H1 (cell line): ENCODE data around the gene NSD2. TPM values are rescaled to one million over a fixed set of nuclear protein-coding genes. Genes with fewer than 3 reads are reported as not detected.

Experiments used
- CTCF ChIA-PET: fragments of 300-600 bp; sonication (Branson Sonifier 250); formaldehyde crosslinking; loops from one replicate; lab custom pipeline; 2021; ENCODE audit not compliant: partially characterized antibody; lab: Charles Lee
- POLR2A ChIA-PET: fragments of 300-600 bp; sonication (Branson Sonifier 250); formaldehyde crosslinking; loops from one replicate; lab custom pipeline; 2021; ENCODE audit warnings: inconsistent platforms; ENCODE audit not compliant: partially characterized antibody; lab: Charles Lee
- DNase-seq, 2 experiments: peaks; one replicate each; pipeline versions ENCODE4 v3.0.0 to v3.0.0-alpha.2; 2010 to 2022; ENCODE audit warnings: low spot score in 2 of 2, low read depth in 1 of 2, mixed read lengths in 1 of 2
- FAIRE-seq: peaks from 2 replicates; lab custom pipeline; 2011; peaks lifted over from hg19 to GRCh38; lab: Jason Lieb, UNC
- H2AFZ ChIP-seq: 2 replicates; pipeline ENCODE4 v1.8.1; 2012; ENCODE audit warnings: low read length, inconsistent platforms
- H2AK5ac ChIP-seq: 2 replicates; pipeline ENCODE4 v1.6.1; 2013; ENCODE audit warnings: low read depth, low read length
- H2BK120ac ChIP-seq: replicated peaks from 2 replicates; pipeline ENCODE3; 2013; ENCODE audit warnings: low read depth, low read length, inconsistent platforms
- H2BK12ac ChIP-seq: 2 replicates; pipeline ENCODE4 v1.6.1; 2013; ENCODE audit warnings: low read depth, low read length
- H2BK15ac ChIP-seq: 2 replicates; pipeline ENCODE4 v1.6.1; 2013; ENCODE audit warnings: low read length
- H2BK20ac ChIP-seq: 2 replicates; pipeline ENCODE4 v1.6.1; 2013; ENCODE audit warnings: low read length
- H2BK5ac ChIP-seq: 2 replicates; pipeline ENCODE4 v1.6.1; 2013; ENCODE audit warnings: low read depth, low read length
- H3K14ac ChIP-seq: 2 replicates; pipeline ENCODE4 v1.6.1; 2013; ENCODE audit warnings: inconsistent platforms; ENCODE audit not compliant: insufficient read length
- H3K18ac ChIP-seq: 2 replicates; pipeline ENCODE4 v1.6.1; 2013; ENCODE audit warnings: low read length; ENCODE audit errors: extremely low read depth
- H3K23ac ChIP-seq: 2 replicates; pipeline ENCODE4 v1.6.1; 2013; ENCODE audit warnings: inconsistent platforms; ENCODE audit not compliant: insufficient read length
- H3K23me2 ChIP-seq: 2 replicates; pipeline ENCODE4 v1.6.1; 2013; ENCODE audit warnings: low read depth, low read length
- H3K27ac ChIP-seq: 2 replicates; pipeline ENCODE4 v1.6.1; 2011; ENCODE audit warnings: low read depth, low read length, inconsistent platforms
- H3K27me3 ChIP-seq, 4 experiments: replicated peaks in 1 of 4; 1 replicate in 1 of 4; 2 replicates in 3 of 4; pipeline versions ENCODE4 v1.6.1 to v1.8.1; 2011 to 2013; ENCODE audit warnings: low read length in 3 of 4, mild to moderate bottlenecking in 3 of 4, inconsistent platforms in 2 of 4, mixed read lengths in 2 of 4, moderate library complexity in 1 of 4; ENCODE audit not compliant: control insufficient read depth in 3 of 4, insufficient read depth in 3 of 4; ENCODE audit errors: extremely low read depth in 1 of 4
- H3K36me3 ChIP-seq, 4 experiments: 2 replicates each; pipeline versions ENCODE4 v1.6.1 to v1.8.1; 2011 to 2013; ENCODE audit warnings: mild to moderate bottlenecking in 4 of 4, low read length in 3 of 4, moderate library complexity in 2 of 4, control low read depth in 1 of 4, inconsistent platforms in 1 of 4; ENCODE audit not compliant: insufficient read depth in 4 of 4, control insufficient read depth in 2 of 4
- H3K4ac ChIP-seq: replicated peaks from 2 replicates; pipeline ENCODE3; 2013; ENCODE audit warnings: low read length, low read depth, mixed read lengths, inconsistent platforms; ENCODE audit not compliant: insufficient read length
- H3K4me1 ChIP-seq, 4 experiments: replicated peaks in 1 of 4; 1 replicate in 1 of 4; 2 replicates in 3 of 4; pipeline versions ENCODE4 v1.6.1 to v1.8.1; 2011 to 2013; ENCODE audit warnings: low read length in 3 of 4, inconsistent platforms in 2 of 4, mixed read lengths in 1 of 4; ENCODE audit not compliant: insufficient read depth in 4 of 4, control insufficient read depth in 3 of 4
- H3K4me2 ChIP-seq, 2 experiments: 2 replicates each; pipeline versions ENCODE4 v1.6.1 to v1.8.1; 2011 to 2013; ENCODE audit warnings: low read depth in 2 of 2, low read length in 2 of 2, control low read depth in 1 of 2, inconsistent platforms in 1 of 2, mild to moderate bottlenecking in 1 of 2; ENCODE audit not compliant: insufficient read depth in 1 of 2
- H3K4me3 ChIP-seq, 4 experiments: fragments of 200-600, 300-600 bp in 1 of 4; sonication (generic), shearing (Covaris generic), sonication (Bioruptor Twin) in 1 of 4; 2 replicates each; pipeline versions ENCODE4 v1.5.1 to v1.8.1; 2011 to 2016; ENCODE audit warnings: low read length in 4 of 4, low read depth in 3 of 4, control low read depth in 2 of 4, inconsistent platforms in 2 of 4, mild to moderate bottlenecking in 2 of 4, mixed read lengths in 1 of 4, moderate library complexity in 1 of 4; ENCODE audit not compliant: insufficient read depth in 2 of 4; ENCODE audit errors: extremely low read depth in 1 of 4
- H3K56ac ChIP-seq: replicated peaks from 2 replicates; pipeline ENCODE3; 2013; ENCODE audit warnings: low read depth, mild to moderate bottlenecking, mixed read lengths, low read length, inconsistent platforms; ENCODE audit not compliant: insufficient read length
- H3K79me1 ChIP-seq: 2 replicates; pipeline ENCODE4 v1.6.1; 2013; ENCODE audit warnings: low read depth, low read length, control low read depth
- H3K79me2 ChIP-seq, 2 experiments: 2 replicates each; pipeline versions ENCODE4 v1.6.1 to v1.8.1; 2012 to 2013; ENCODE audit warnings: low read length in 2 of 2, mild to moderate bottlenecking in 2 of 2, inconsistent platforms in 1 of 2; ENCODE audit not compliant: insufficient read depth in 2 of 2, control insufficient read depth in 1 of 2
- H3K9ac ChIP-seq, 4 experiments: replicated peaks in 1 of 4; 1 replicate in 1 of 4; 2 replicates in 3 of 4; pipeline versions ENCODE4 v1.6.1 to v1.8.1; 2011 to 2013; ENCODE audit warnings: low read depth in 3 of 4, low read length in 3 of 4, control low read depth in 2 of 4, mild to moderate bottlenecking in 2 of 4, moderate library complexity in 2 of 4, inconsistent platforms in 1 of 4; ENCODE audit errors: extremely low read depth in 1 of 4
- H3K9me3 ChIP-seq, 2 experiments: 2 replicates each; pipeline versions ENCODE4 v1.6.1 to v1.8.1; 2012 to 2013; ENCODE audit warnings: mild to moderate bottlenecking in 2 of 2, moderate library complexity in 2 of 2, control low read depth in 1 of 2, inconsistent platforms in 1 of 2, low read depth in 1 of 2, low read length in 1 of 2, mixed read lengths in 1 of 2; ENCODE audit not compliant: insufficient read depth in 2 of 2
- H4K20me1 ChIP-seq, 2 experiments: replicated peaks in 1 of 2; 2 replicates each; pipeline versions ENCODE3 to v1.8.1; 2011 to 2013; ENCODE audit warnings: inconsistent platforms in 2 of 2, low read length in 2 of 2, mild to moderate bottlenecking in 1 of 2; ENCODE audit not compliant: insufficient read depth in 2 of 2, control insufficient read depth in 1 of 2
- H4K5ac ChIP-seq: 2 replicates; pipeline ENCODE4 v1.6.1; 2013; ENCODE audit warnings: low read length, low read depth, mixed read lengths, inconsistent platforms; ENCODE audit not compliant: insufficient read length
- H4K8ac ChIP-seq: 2 replicates; pipeline ENCODE4 v1.8.0; 2013; ENCODE audit warnings: mild to moderate bottlenecking, moderate library complexity, low read length, inconsistent platforms; ENCODE audit not compliant: insufficient read depth; ENCODE audit errors: extremely low read depth
- H4K91ac ChIP-seq: replicated peaks from 2 replicates; pipeline ENCODE3; 2013; ENCODE audit warnings: low read length, mixed read lengths, inconsistent platforms; ENCODE audit not compliant: insufficient read length
- CBX5 ChIP-seq: fragments of 300-800, 300-1000 bp; sonication (generic); IDR thresholded peaks from 2 replicates; pipeline ENCODE4 v1.7.1; 2016; ENCODE audit warnings: antibody characterized with exemption, low read length, low read depth
- CHD1 ChIP-seq: IDR thresholded peaks from 2 replicates; pipeline ENCODE4 v1.6.1; 2012; ENCODE audit warnings: low read depth, low read length, improper control_type of control experiment
- CREB1 ChIP-seq: IDR thresholded peaks from 2 replicates; pipeline ENCODE4 v1.6.1; 2012; ENCODE audit warnings: inconsistent platforms
- EP300 ChIP-seq, 2 experiments: IDR thresholded peaks; 1 replicate in 1 of 2; 2 replicates in 1 of 2; pipeline ENCODE4 v1.6.1; 2011 to 2012; ENCODE audit warnings: low read depth in 2 of 2, low read length in 2 of 2, mild to moderate bottlenecking in 2 of 2, borderline replicate concordance in 1 of 2, inconsistent platforms in 1 of 2, moderate library complexity in 1 of 2
- KDM1A ChIP-seq: fragments of 200-600, 300-600 bp; sonication (generic); IDR thresholded peaks from 2 replicates; pipeline ENCODE4 v1.7.1; 2016; ENCODE audit warnings: mild to moderate bottlenecking, low read length, borderline replicate concordance
- MAFK ChIP-seq: IDR thresholded peaks from 2 replicates; pipeline ENCODE4 v1.6.1; 2012; ENCODE audit warnings: low read depth, mild to moderate bottlenecking, improper control_type of control experiment, low read length
- MAX ChIP-seq: IDR thresholded peaks from 2 replicates; pipeline ENCODE4 v1.6.1; 2012; ENCODE audit warnings: inconsistent platforms
- SIN3A ChIP-seq, 2 experiments: IDR thresholded peaks in 1 of 2; conservative IDR thresholded peaks in 1 of 2; 2 replicates each; pipeline ENCODE4 v1.6.1; 2011 to 2012; ENCODE audit warnings: low read length in 2 of 2, improper control_type of control experiment in 1 of 2, low read depth in 1 of 2, mild to moderate bottlenecking in 1 of 2
- TAF1 ChIP-seq: IDR thresholded peaks from 2 replicates; pipeline ENCODE4 v1.6.1; 2011; ENCODE audit warnings: mild to moderate bottlenecking, low read depth, low read length
- WGBS, 2 experiments: shearing (Covaris generic) in 1 of 2; methylation state at CpG; one replicate each; pipeline versions ENCODE4 v1.1.6 to v1.1.7; 2013 to 2015; ENCODE audit warnings: low lambda C conversion rate in 2 of 2, mixed read lengths in 2 of 2, inconsistent platforms in 1 of 2, low coverage in 1 of 2, missing lambda C conversion rate in 1 of 2; ENCODE audit not compliant: insufficient replicate concordance in 2 of 2, insufficient coverage in 1 of 2, insufficient read length in 1 of 2; ENCODE audit errors: extremely low coverage in 1 of 2, missing lambda C conversion rate in 1 of 2; 5-methylcytosine and 5-hydroxymethylcytosine counted together
- polyA plus RNA-seq, 7 experiments: library from polyadenylated mRNA; depleted of rRNA in 3 of 7; stranded (reverse) in 5 of 7; unstranded in 2 of 7; fragments of >200 nt in 5 of 7; fragments of 200-250 nt in 2 of 7; gene quantifications; 1 replicate in 5 of 7; 2 replicates in 1 of 7; 4 replicates in 1 of 7; pipeline versions ENCODE4 v1.2.1 to v1.2.3, GENCODE V29; 2011 to 2013; ENCODE audit warnings: missing spikeins in 2 of 7, mixed read lengths in 2 of 7
- total RNA-seq: library from RNA; stranded (reverse); fragmentation: NEBNext Ultra II Directional; extraction: Animal tissue kit (Norgen Biotek cat#: 25700); gene quantifications from 2 replicates; pipeline ENCODE4 v1.2.1, GENCODE V29; 2021
- TF ChIP-seq, protein P1 (sequence below), 3 experiments: IDR thresholded peaks; 1 replicate in 2 of 3; 2 replicates in 1 of 3; pipeline versions ENCODE4 v1.5.1 to v1.6.1; 2011; ENCODE audit warnings: low read length in 3 of 3, mild to moderate bottlenecking in 3 of 3, inconsistent platforms in 2 of 3, low read depth in 1 of 3, moderate library complexity in 1 of 3; ENCODE audit not compliant: insufficient read depth in 1 of 3; ENCODE audit errors: control extremely low read depth in 1 of 3

The NSD2 gene
- total and polyA plus RNA-seq, 2 of the 8 experiments (the other 6 are each of a cell fraction or from before 2014, with no cell fraction given), result 26.7 to 129 TPM

- Histone ChIP-seq H3K9me3 (no peaks in the 10 kb centered on the region), H3K18ac (no peak overlapping the region), H4K8ac (no peak overlapping the region), H3K79me2 (peaks cover 16 to 65% of the 10 kb centered on the region in 2 experiments), H3K56ac (no peak overlapping the region), H3K14ac (no peak overlapping the region), H3K4me3 (no peak overlapping the region), H2BK120ac (no peak overlapping the region), H3K36me3 (no peaks in the 10 kb centered on the region), H4K20me1 (peaks cover 23 to 34% of the 10 kb centered on the region in 2 experiments), H3K4me1 (peaks cover 0 to 9% (median 5%) of the 10 kb centered on the region in 4 experiments; a peak in 6 of 7 replicates), H3K27ac (no peak overlapping the region), H2AFZ (no peak overlapping the region), H2BK20ac (no peak overlapping the region), H3K23me2 (peaks cover 8% of the 10 kb centered on the region), H3K23ac (no peak overlapping the region), H3K4ac (no peak overlapping the region), H4K5ac (no peak overlapping the region), H4K91ac (no peak overlapping the region), H3K27me3 (peaks cover 0 to 7% (median 5%) of the 10 kb centered on the region in 4 experiments; a peak in 5 of 7 replicates), H3K79me1 (peaks cover 12% of the 10 kb centered on the region), H2BK12ac (no peak overlapping the region), H2BK5ac (no peak overlapping the region), H3K9ac (no peak overlapping the region), H3K4me2 (no peak overlapping the region), H2AK5ac (no peak overlapping the region), H2BK15ac (no peak overlapping the region)
- WGBS, 2 experiments, result 89% methylated on average over 3 of the region's 3 CpGs; no CpG with 5 or more reads in 1 of the 2 experiments
- TF ChIP-seq KDM1A, result no peak
- TF ChIP-seq MAX, result no peak
- TF ChIP-seq CBX5, result no peak
- TF ChIP-seq SIN3A (conservative IDR thresholded peaks at IDR 0.05 in 1 of 2, IDR thresholded peaks at IDR 0.05 in 1 of 2; ENCODE audit: low read depth in 1 of 2, low read length in 2 of 2), result no peak
- TF ChIP-seq, protein P1, sequence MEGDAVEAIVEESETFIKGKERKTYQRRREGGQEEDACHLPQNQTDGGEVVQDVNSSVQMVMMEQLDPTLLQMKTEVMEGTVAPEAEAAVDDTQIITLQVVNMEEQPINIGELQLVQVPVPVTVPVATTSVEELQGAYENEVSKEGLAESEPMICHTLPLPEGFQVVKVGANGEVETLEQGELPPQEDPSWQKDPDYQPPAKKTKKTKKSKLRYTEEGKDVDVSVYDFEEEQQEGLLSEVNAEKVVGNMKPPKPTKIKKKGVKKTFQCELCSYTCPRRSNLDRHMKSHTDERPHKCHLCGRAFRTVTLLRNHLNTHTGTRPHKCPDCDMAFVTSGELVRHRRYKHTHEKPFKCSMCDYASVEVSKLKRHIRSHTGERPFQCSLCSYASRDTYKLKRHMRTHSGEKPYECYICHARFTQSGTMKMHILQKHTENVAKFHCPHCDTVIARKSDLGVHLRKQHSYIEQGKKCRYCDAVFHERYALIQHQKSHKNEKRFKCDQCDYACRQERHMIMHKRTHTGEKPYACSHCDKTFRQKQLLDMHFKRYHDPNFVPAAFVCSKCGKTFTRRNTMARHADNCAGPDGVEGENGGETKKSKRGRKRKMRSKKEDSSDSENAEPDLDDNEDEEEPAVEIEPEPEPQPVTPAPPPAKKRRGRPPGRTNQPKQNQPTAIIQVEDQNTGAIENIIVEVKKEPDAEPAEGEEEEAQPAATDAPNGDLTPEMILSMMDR (IDR thresholded peaks at IDR 0.05; ENCODE audit: control extremely low read depth in 1 of 3, insufficient read depth in 1 of 3, low read depth in 1 of 3, low read length in 3 of 3), result no peak
- TF ChIP-seq CREB1, result no peak
- TF ChIP-seq CHD1, result no peak
- TF ChIP-seq EP300 (IDR thresholded peaks at IDR 0.05; ENCODE audit: borderline replicate concordance in 1 of 2, low read depth in 2 of 2, low read length in 2 of 2), result no peak
- TF ChIP-seq TAF1, result no peak
- no peak for TF ChIP-seq MAFK
- no peak for FAIRE-seq
- ChIA-PET POLR2A (interaction anchor here (1.5 kb wide), 1 partner anchor 18 kb away, joined by 5 read pairs; the partner anchor contains the start of gene LETM1), CTCF (interaction anchor here (0.9 to 5.6 kb wide), 3 partner anchors 11 to 37 kb away, joined by 3 to 39 read pairs (median 4); no protein-coding TSS in a partner anchor)
- no peak for DNase-seq
These were observed 2.6 kb downstream of the NSD2 start for GRCh38 chr4:1873776-1874175.
